ENCODE results near the gene ABCA10. TPM values are rescaled to one million over a fixed set of nuclear protein-coding genes. Genes with fewer than 3 reads are reported as not detected.

Gene ABCA10
- total and polyA plus RNA-seq, 2 of the 13 experiments (the other 11 are each of a cell fraction or from before 2014, with no cell fraction given): 0.02 to 0.08 TPM

DNA sequence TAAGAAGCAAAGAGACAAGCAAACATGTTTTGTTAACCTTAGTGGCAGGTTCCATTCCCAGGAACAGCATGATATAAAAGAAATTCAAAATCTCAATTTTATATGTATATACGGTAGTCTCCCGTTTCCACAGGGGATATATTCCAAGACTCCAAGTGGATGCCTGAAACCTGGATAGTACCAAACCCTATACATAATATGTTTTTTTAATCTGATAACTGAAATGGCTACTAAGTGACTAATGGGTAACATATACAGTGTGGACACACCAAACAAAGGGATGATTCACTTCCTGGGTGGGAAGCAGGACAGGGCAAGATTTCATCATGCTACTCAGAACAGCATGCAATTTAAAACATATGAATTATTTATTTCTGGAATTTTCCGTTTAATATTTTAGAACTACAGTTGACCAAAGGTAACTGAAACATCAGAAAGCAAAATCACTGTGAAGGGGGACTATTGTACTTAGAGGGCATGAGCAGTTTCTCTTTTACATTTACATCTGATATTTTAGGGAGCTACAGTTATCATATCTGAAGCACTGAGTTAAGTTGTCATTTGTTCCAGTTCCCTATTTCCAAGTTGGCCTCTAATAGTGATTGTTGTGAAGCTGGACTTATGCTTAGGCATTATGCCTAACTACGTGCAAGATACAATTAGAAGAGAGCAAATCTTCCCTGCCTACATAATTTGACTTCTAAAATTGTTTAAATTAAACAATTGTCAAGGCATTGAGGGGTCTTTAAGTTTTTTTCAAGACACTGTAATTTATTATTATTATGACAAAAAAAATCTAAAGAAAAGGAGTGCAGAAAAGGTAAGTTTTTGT, 52.8 kb downstream of the ABCA10 start (continued):
- TF ChIP-seq TP53 (CRISPR knock-in tag; conservative IDR thresholded peaks at IDR 0.05) (no peak), FLYWCH1 (CRISPR knock-in tag; IDR thresholded peaks at IDR 0.05) (no peak), ZNF737 (CRISPR knock-in tag; IDR thresholded peaks at IDR 0.05; ENCODE audit: borderline replicate concordance) (no peak), ZNF749 (CRISPR knock-in tag; IDR thresholded peaks at IDR 0.05; ENCODE audit: borderline replicate concordance) (no peak), ZNF263 (CRISPR knock-in tag; IDR thresholded peaks at IDR 0.05) (no peak), HMG20A (CRISPR knock-in tag; IDR thresholded peaks at IDR 0.05; ENCODE audit: borderline replicate concordance) (peak; percentile 81; the same call in 1 of the 2 replicates), ZNF644 (CRISPR knock-in tag; IDR thresholded peaks at IDR 0.05; ENCODE audit: low read depth) (peak; percentile 49; the same call in 1 of the 2 replicates), CEBPG (CRISPR knock-in tag; IDR thresholded peaks at IDR 0.05) (peak; percentile 85), DNMT1 (CRISPR knock-in tag; IDR thresholded peaks at IDR 0.05) (no peak), SOX6 (IDR thresholded peaks at IDR 0.05) (no peak), SOX6 (CRISPR knock-in tag; IDR thresholded peaks at IDR 0.05) (peak; percentile 75), HOXD1 (CRISPR knock-in tag; IDR thresholded peaks at IDR 0.05) (no peak), ZNF619 (CRISPR knock-in tag; IDR thresholded peaks at IDR 0.05) (no peak), NFIC (IDR thresholded peaks at IDR 0.05; ENCODE audit: low read length) (peak; percentile 54; the same call in 1 of the 2 replicates), ZNF432 (CRISPR knock-in tag; IDR thresholded peaks at IDR 0.05; ENCODE audit: borderline replicate concordance) (no peak)
- TF ChIP-seq, protein P1, sequence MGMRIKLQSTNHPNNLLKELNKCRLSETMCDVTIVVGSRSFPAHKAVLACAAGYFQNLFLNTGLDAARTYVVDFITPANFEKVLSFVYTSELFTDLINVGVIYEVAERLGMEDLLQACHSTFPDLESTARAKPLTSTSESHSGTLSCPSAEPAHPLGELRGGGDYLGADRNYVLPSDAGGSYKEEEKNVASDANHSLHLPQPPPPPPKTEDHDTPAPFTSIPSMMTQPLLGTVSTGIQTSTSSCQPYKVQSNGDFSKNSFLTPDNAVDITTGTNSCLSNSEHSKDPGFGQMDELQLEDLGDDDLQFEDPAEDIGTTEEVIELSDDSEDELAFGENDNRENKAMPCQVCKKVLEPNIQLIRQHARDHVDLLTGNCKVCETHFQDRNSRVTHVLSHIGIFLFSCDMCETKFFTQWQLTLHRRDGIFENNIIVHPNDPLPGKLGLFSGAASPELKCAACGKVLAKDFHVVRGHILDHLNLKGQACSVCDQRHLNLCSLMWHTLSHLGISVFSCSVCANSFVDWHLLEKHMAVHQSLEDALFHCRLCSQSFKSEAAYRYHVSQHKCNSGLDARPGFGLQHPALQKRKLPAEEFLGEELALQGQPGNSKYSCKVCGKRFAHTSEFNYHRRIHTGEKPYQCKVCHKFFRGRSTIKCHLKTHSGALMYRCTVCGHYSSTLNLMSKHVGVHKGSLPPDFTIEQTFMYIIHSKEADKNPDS (CRISPR knock-in tag; IDR thresholded peaks at IDR 0.05): no peak
- TF ChIP-seq, protein P2, sequence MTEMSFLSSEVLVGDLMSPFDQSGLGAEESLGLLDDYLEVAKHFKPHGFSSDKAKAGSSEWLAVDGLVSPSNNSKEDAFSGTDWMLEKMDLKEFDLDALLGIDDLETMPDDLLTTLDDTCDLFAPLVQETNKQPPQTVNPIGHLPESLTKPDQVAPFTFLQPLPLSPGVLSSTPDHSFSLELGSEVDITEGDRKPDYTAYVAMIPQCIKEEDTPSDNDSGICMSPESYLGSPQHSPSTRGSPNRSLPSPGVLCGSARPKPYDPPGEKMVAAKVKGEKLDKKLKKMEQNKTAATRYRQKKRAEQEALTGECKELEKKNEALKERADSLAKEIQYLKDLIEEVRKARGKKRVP (CRISPR knock-in tag; IDR thresholded peaks at IDR 0.05): peak in 1 of 2 experiments; percentile 97; a peak in 2 of 4 replicates
- TF ChIP-seq, protein P3, sequence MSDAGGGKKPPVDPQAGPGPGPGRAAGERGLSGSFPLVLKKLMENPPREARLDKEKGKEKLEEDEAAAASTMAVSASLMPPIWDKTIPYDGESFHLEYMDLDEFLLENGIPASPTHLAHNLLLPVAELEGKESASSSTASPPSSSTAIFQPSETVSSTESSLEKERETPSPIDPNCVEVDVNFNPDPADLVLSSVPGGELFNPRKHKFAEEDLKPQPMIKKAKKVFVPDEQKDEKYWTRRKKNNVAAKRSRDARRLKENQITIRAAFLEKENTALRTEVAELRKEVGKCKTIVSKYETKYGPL (CRISPR knock-in tag; IDR thresholded peaks at IDR 0.05): no peak
- TF ChIP-seq, protein P4, sequence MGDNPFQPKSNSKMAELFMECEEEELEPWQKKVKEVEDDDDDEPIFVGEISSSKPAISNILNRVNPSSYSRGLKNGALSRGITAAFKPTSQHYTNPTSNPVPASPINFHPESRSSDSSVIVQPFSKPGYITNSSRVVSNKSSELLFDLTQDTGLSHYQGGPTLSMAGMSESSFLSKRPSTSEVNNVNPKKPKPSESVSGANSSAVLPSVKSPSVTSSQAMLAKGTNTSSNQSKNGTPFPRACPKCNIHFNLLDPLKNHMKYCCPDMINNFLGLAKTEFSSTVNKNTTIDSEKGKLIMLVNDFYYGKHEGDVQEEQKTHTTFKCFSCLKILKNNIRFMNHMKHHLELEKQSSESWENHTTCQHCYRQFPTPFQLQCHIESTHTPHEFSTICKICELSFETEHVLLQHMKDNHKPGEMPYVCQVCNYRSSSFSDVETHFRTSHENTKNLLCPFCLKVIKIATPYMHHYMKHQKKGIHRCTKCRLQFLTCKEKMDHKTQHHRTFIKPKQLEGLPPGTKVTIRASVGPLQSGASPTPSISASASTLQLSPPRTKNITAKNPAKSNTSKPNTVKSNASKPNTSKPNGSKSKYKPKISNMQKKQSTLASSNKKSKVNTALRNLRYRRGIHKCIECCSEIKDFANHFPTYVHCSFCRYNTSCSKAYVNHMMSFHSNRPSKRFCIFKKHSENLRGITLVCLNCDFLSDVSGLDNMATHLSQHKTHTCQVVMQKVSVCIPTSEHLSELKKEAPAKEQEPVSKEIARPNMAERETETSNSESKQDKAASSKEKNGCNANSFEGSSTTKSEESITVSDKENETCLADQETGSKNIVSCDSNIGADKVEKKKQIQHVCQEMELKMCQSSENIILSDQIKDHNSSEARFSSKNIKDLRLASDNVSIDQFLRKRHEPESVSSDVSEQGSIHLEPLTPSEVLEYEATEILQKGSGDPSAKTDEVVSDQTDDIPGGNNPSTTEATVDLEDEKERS (CRISPR knock-in tag; IDR thresholded peaks at IDR 0.05): no peak
- TF ChIP-seq, protein P5, sequence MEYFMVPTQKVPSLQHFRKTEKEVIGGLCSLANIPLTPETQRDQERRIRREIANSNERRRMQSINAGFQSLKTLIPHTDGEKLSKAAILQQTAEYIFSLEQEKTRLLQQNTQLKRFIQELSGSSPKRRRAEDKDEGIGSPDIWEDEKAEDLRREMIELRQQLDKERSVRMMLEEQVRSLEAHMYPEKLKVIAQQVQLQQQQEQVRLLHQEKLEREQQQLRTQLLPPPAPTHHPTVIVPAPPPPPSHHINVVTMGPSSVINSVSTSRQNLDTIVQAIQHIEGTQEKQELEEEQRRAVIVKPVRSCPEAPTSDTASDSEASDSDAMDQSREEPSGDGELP (IDR thresholded peaks at IDR 0.05; ENCODE audit: borderline replicate concordance, low read depth): no peak
